B cell (primary cell): Measurements from ENCODE around the gene RAP1A.

Experiments
- CTCF ChIP-seq: fragments of 200-600 bp; IDR thresholded peaks from one replicate; pipeline ENCODE4 v1.8.0; 2022; ENCODE audit warnings: antibody characterized with exemption, mild to moderate bottlenecking
- EZH2 ChIP-seq: IDR thresholded peaks from 2 replicates; pipeline ENCODE4 v1.6.1; 2012; ENCODE audit warnings: borderline replicate concordance, low read depth, mild to moderate bottlenecking, moderate library complexity, low read length; ENCODE audit not compliant: insufficient read depth, poor library complexity, severe bottlenecking

- no peak for TF ChIP-seq CTCF
- TF ChIP-seq EZH2, result no peak
Measured at GRCh38 chr1:111592389-111593361, 26.9 kb upstream of the RAP1A start.
